Measurements from ENCODE around the gene NTSR1.

GRCh38 chr20:62782149-62782892 is 73.7 kb downstream of the NTSR1 start:
- no peak for TF ChIP-seq CTCF (conservative IDR thresholded peaks at IDR 0.05 in 1 of 2, IDR thresholded peaks at IDR 0.05 in 1 of 2; ENCODE audit: extremely low read depth in 1 of 2, insufficient read depth in 1 of 2, low read depth in 1 of 2, low read length in 2 of 2)
- TF ChIP-seq EZH2 (IDR thresholded peaks at IDR 0.05; ENCODE audit: borderline replicate concordance, low read length) = no peak

All from mammary epithelial cell (primary cell).